Kidney epithelial cell (primary cell): Measurements from ENCODE around the gene PAPPA2. TPM values are rescaled to one million over a fixed set of nuclear protein-coding genes. Genes with fewer than 3 reads are reported as not detected.

Experiments used
- DNase-seq: peaks from one replicate; pipeline ENCODE4 v3.0.0-alpha.2; 2010; ENCODE audit warnings: low read depth
- H3K27me3 ChIP-seq: 2 replicates; pipeline ENCODE4 v1.6.0; 2011; ENCODE audit warnings: low read length; ENCODE audit not compliant: control insufficient read depth, insufficient read depth
- H3K36me3 ChIP-seq: 2 replicates; pipeline ENCODE4 v1.5.1; 2011; ENCODE audit warnings: low read length; ENCODE audit not compliant: control insufficient read depth, insufficient read depth
- H3K4me3 ChIP-seq: 2 replicates; pipeline ENCODE4 v1.5.1; 2011; ENCODE audit warnings: low read depth, mild to moderate bottlenecking, control low read depth, low read length
- CTCF ChIP-seq: IDR thresholded peaks from 2 replicates; pipeline ENCODE4 v1.5.1; 2011; ENCODE audit warnings: mild to moderate bottlenecking, moderate library complexity, low read length, control low read depth, inconsistent platforms; ENCODE audit not compliant: insufficient read depth, poor library complexity, severe bottlenecking
- total RNA-seq: library from RNA; depleted of rRNA; stranded (reverse); fragments of >200 nt; gene quantifications from 2 replicates; pipeline ENCODE4 v1.2.3, GENCODE V29; 2015

Gene PAPPA2
- total RNA-seq, 1 donor from 2014 or later = 6.9 TPM

GRCh38 chr1:176791906-176792305, 328.9 kb downstream of the PAPPA2 start:
- H3K36me3 ChIP-seq = no peaks in the 10 kb centered on the region
- no peak for TF ChIP-seq CTCF
- H3K4me3 ChIP-seq = no peak overlapping the region
- DNase-seq = peak; percentile 42
- H3K27me3 ChIP-seq = no peaks in the 10 kb centered on the region

GRCh38 chr1:176794897-176795508, 332.0 kb downstream of the PAPPA2 start:
- H3K36me3 ChIP-seq = no peaks in the 10 kb centered on the region
- no peak for DNase-seq
- no peak for TF ChIP-seq CTCF

DNA sequence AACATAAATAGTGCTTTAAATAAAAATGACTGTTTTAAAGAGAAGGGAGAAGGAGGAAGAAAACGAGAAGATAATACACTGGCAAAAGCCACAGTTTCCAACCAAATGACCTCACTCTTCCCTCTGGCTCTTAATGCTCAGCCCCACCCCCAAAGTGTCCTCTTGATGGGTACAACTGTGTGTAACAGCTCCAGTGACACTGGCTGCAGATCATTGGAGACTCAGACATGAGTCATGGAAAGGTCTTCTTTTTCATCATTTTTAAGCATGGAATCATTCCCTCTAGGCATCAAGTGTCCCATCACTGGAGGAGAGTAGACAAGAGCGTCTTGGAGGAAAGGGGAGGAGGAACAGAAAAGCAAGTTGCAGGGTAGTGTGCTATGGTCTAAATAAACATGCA, 333.0 kb downstream of the PAPPA2 start:
- Histone ChIP-seq H3K4me3 (no peak overlapping the region), H3K27me3 (no peaks in the 10 kb centered on the region), H3K36me3 (no peaks in the 10 kb centered on the region)
- no peak for TF ChIP-seq CTCF
- DNase-seq = no peak

More at GRCh38 chr1:176794897-176795508, 332.0 kb downstream of the PAPPA2 start:
- Histone ChIP-seq H3K27me3 (no peaks in the 10 kb centered on the region), H3K4me3 (no peak overlapping the region)

GRCh38 chr1:176796583-176796982, 333.6 kb downstream of the PAPPA2 start:
- no peak for DNase-seq
- no peak for TF ChIP-seq CTCF
- Histone ChIP-seq H3K27me3 (no peaks in the 10 kb centered on the region), H3K36me3 (no peaks in the 10 kb centered on the region), H3K4me3 (no peak overlapping the region)

- TF ChIP-seq CTCF = no peak
- Histone ChIP-seq H3K36me3 (no peaks in the 10 kb centered on the region), H3K27me3 (no peaks in the 10 kb centered on the region), H3K4me3 (no peak overlapping the region)
- DNase-seq = no peak
Measured at GRCh38 chr1:176799327-176799726, 336.4 kb downstream of the PAPPA2 start.

GRCh38 chr1:176800978-176801513, 338.1 kb downstream of the PAPPA2 start:
- Histone ChIP-seq H3K36me3 (no peaks in the 10 kb centered on the region), H3K4me3 (no peak overlapping the region), H3K27me3 (no peaks in the 10 kb centered on the region)
- DNase-seq = no peak
- no peak for TF ChIP-seq CTCF
